Bronchial epithelial cell (primary cell): ENCODE data around the gene ADAMTS17. TPM values are rescaled to one million over a fixed set of nuclear protein-coding genes. Genes with fewer than 3 reads are reported as not detected.
A peak's percentile ranks its signal among the peaks of the same experiment; 100 is the strongest.
"Not testable (repeated sequence)": the region's sequence is repeated elsewhere in the genome, so short reads cannot be mapped to it uniquely, and the experiment has no call there.

ENCODE experiments used
- DNase-seq: peaks from one replicate; pipeline ENCODE4 v3.0.0-alpha.2; 2010; ENCODE audit warnings: low read depth
- FAIRE-seq: peaks from 2 replicates; lab custom pipeline; 2011; peaks lifted over from hg19 to GRCh38; lab: Jason Lieb, UNC
- H3K27me3 ChIP-seq: 2 replicates; pipeline ENCODE4 v1.5.1; 2011; ENCODE audit warnings: low read length; ENCODE audit not compliant: control insufficient read depth, insufficient read depth
- H3K36me3 ChIP-seq: 2 replicates; pipeline ENCODE4 v1.5.1; 2011; ENCODE audit warnings: low read length; ENCODE audit not compliant: control insufficient read depth, insufficient read depth
- H3K4me3 ChIP-seq: 2 replicates; pipeline ENCODE4 v1.5.1; 2011; ENCODE audit warnings: mild to moderate bottlenecking, low read depth, low read length, control low read depth
- CTCF ChIP-seq: IDR thresholded peaks from 2 replicates; pipeline ENCODE4 v1.5.1; 2011; ENCODE audit warnings: mild to moderate bottlenecking, moderate library complexity, low read length, control low read depth, inconsistent platforms; ENCODE audit not compliant: insufficient read depth, severe bottlenecking
- total RNA-seq: library from RNA; depleted of rRNA; stranded (reverse); fragments of >200 nt; gene quantifications from 2 replicates; pipeline ENCODE4 v1.2.1, GENCODE V29; 2014

The ADAMTS17 gene
- total RNA-seq, 1 donor from 2014 or later, result 1.1 TPM

- no peak for FAIRE-seq
- Histone ChIP-seq H3K27me3 (no peaks in the 10 kb centered on the region), H3K4me3 (no peak overlapping the region), H3K36me3 (no peaks in the 10 kb centered on the region)
- peak; percentile 45 for DNase-seq
- TF ChIP-seq CTCF, result no peak
Measured at GRCh38 chr15:99981191-99981647, 360.6 kb downstream of the ADAMTS17 start.

- no peaks in the 10 kb centered on the region for H3K27me3 ChIP-seq
- FAIRE-seq (no peak), DNase-seq (no peak)
- TF ChIP-seq CTCF, result no peak
- no peaks in the 10 kb centered on the region for H3K36me3 ChIP-seq
- no peak overlapping the region for H3K4me3 ChIP-seq
Measured at GRCh38 chr15:99980752-99981151, 361.0 kb downstream of the ADAMTS17 start.

GRCh38 chr15:99979886-99980285 lies 361.9 kb downstream of the ADAMTS17 start:
- not testable (repeated sequence) for DNase-seq, H3K36me3 ChIP-seq, H3K4me3 ChIP-seq, H3K27me3 ChIP-seq, FAIRE-seq

- H3K36me3 ChIP-seq, result no peaks in the 10 kb centered on the region
- no peaks in the 10 kb centered on the region for H3K27me3 ChIP-seq
- no peak overlapping the region for H3K4me3 ChIP-seq
- DNase-seq (no peak), FAIRE-seq (no peak)
- no peak for TF ChIP-seq CTCF
Measured at GRCh38 chr15:99979371-99979770, 362.4 kb downstream of the ADAMTS17 start.

- FAIRE-seq, result no peak
- H3K36me3 ChIP-seq, result no peaks in the 10 kb centered on the region
Measured at GRCh38 chr15:99978426-99978825, 363.3 kb downstream of the ADAMTS17 start.

GRCh38 chr15:99977929-99978328 lies 363.8 kb downstream of the ADAMTS17 start:
- Histone ChIP-seq H3K36me3 (no peaks in the 10 kb centered on the region), H3K27me3 (no peaks in the 10 kb centered on the region), H3K4me3 (no peak overlapping the region)
- no peak for TF ChIP-seq CTCF
- no peak for FAIRE-seq
- DNase-seq, result no peak

More at GRCh38 chr15:99978426-99978825, 363.3 kb downstream of the ADAMTS17 start:
- peak; percentile 15 for DNase-seq
- no peaks in the 10 kb centered on the region for H3K27me3 ChIP-seq
- TF ChIP-seq CTCF, result no peak
- H3K4me3 ChIP-seq, result no peak overlapping the region
